Hepatocyte (in vitro differentiated cells): ENCODE measurements around the gene MEAF6. TPM values are rescaled to one million over a fixed set of nuclear protein-coding genes. Genes with fewer than 3 reads are reported as not detected.
A peak's percentile ranks its signal among the peaks of the same experiment; 100 is the strongest.

ENCODE experiments used
- DNase-seq: peaks from one replicate; pipeline ENCODE4 v3.0.0-alpha.2; 2016; ENCODE audit warnings: low spot score
- H2AFZ ChIP-seq: fragments of 200-600 bp; sonication (generic); 2 replicates; pipeline ENCODE4 v1.6.0; 2016; ENCODE audit warnings: antibody characterized with exemption, mild to moderate bottlenecking
- H3K27ac ChIP-seq: fragments of 200-600 bp; sonication (generic); 2 replicates; pipeline ENCODE4 v1.5.1; 2016; ENCODE audit warnings: mild to moderate bottlenecking
- H3K27me3 ChIP-seq: fragments of 200-600 bp; sonication (generic); 2 replicates; pipeline ENCODE4 v1.6.1; 2016
- H3K36me3 ChIP-seq: fragments of 200-600 bp; sonication (generic); replicated peaks from 2 replicates; pipeline ENCODE4 v1.5.1; 2016; ENCODE audit warnings: low read depth; ENCODE audit not compliant: insufficient read depth
- H3K4me1 ChIP-seq: fragments of 200-600 bp; sonication (generic); 2 replicates; pipeline ENCODE4 v1.5.1; 2016; ENCODE audit warnings: mild to moderate bottlenecking, moderate library complexity; ENCODE audit not compliant: insufficient read depth
- H3K4me2 ChIP-seq: fragments of 200-600 bp; sonication (generic); 2 replicates; pipeline ENCODE4 v1.6.0; 2016
- H3K4me3 ChIP-seq: fragments of 200-600 bp; sonication (generic); 2 replicates; pipeline ENCODE4 v1.5.1; 2016; ENCODE audit warnings: mild to moderate bottlenecking
- H3K79me2 ChIP-seq: fragments of 200-600 bp; sonication (generic); 2 replicates; pipeline ENCODE4 v1.6.0; 2017; ENCODE audit warnings: mild to moderate bottlenecking
- H3K9me2 ChIP-seq: fragments of 200-600 bp; sonication (generic); replicated peaks from 2 replicates; pipeline ENCODE4 v1.6.0; 2017; ENCODE audit warnings: mild to moderate bottlenecking; ENCODE audit not compliant: insufficient read depth
- H3K9me3 ChIP-seq: fragments of 200-600 bp; sonication (generic); 2 replicates; pipeline ENCODE4 v1.5.1; 2016; ENCODE audit warnings: low read depth, mild to moderate bottlenecking
- H4K20me1 ChIP-seq: fragments of 200-600 bp; sonication (generic); 2 replicates; pipeline ENCODE4 v1.6.0; 2016; ENCODE audit warnings: mild to moderate bottlenecking; ENCODE audit not compliant: insufficient read depth, poor library complexity, severe bottlenecking
- EZH2 ChIP-seq: fragments of 200-600 bp; sonication (generic); IDR thresholded peaks from 2 replicates; pipeline ENCODE4 v1.6.1; 2016; ENCODE audit warnings: antibody characterized with exemption, mild to moderate bottlenecking, borderline replicate concordance
- EZH2phosphoT487 ChIP-seq: fragments of 200-600 bp; sonication (generic); IDR thresholded peaks from one replicate; pipeline ENCODE4 v1.6.1; 2018; ENCODE audit warnings: antibody characterized with exemption, mild to moderate bottlenecking, low read depth, moderate library complexity; ENCODE audit not compliant: unreplicated experiment, severe bottlenecking
- WGBS: methylation state at CpG from one replicate; pipeline ENCODE4 v1.1.6; 2016; ENCODE audit warnings: low lambda C conversion rate; ENCODE audit errors: missing lambda C conversion rate; 5-methylcytosine and 5-hydroxymethylcytosine counted together
- polyA plus RNA-seq: library from polyadenylated mRNA; unstranded; fragments of >200 nt; fragmentation: Nextera tagmentation; extraction: Ambion mirVana; gene quantifications from 2 replicates; pipeline ENCODE4 v1.2.1, GENCODE V29; 2016
- total RNA-seq: library from RNA; depleted of rRNA; stranded (reverse); fragments of >200 nt; gene quantifications from 2 replicates; pipeline ENCODE4 v1.2.3, GENCODE V29; 2014
- TF ChIP-seq, protein P1 (sequence below): fragments of 200-600 bp; sonication (generic); IDR thresholded peaks from 2 replicates; pipeline ENCODE4 v1.5.1; 2016; ENCODE audit warnings: antibody characterized with exemption, mild to moderate bottlenecking; ENCODE audit not compliant: poor library complexity

MEAF6 gene
- total and polyA plus RNA-seq, 2 experiments from 2014 or later: 46.5 to 74.7 TPM

DNA sequence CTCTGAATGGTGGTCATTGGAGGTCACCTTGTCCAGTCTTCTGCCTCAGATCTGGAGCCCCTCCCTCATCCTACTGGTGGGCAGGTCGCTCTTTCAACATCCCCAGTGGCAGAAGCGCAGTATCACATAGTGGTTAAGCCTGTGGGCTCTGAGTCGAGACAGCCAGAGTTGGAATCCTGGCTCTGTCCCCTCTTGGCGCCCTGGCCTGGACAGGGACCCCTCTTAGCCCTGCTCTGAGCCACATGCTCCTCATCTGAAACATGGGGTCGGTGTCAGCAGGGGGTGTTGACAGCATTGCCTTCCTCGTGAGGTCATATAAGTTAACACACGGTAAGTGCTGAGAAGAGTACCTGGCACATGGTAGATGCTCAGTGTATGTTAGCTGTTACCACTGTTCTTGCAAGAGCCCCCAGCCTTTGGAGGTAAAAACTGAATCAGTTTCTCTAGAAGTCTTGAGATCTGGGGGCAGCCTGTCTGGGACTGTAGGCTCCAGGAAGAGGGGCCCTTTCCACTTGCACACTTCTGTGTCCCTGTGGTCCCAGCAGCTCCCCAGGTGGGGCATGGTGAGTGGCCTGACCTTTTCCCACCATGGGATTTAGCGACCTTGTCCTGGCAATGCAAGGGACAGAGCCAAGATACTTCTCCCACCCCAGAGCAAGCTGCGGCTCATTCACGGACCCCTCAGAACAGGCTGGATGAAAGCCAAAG, 33.8 kb downstream of the MEAF6 start:
- H3K4me3 ChIP-seq: no peak overlapping the region
- WGBS: 92% methylated on average over 10 of the region's 10 CpGs
- H3K9me2 ChIP-seq: no peaks in the 10 kb centered on the region
- H3K4me2 ChIP-seq: peak overlapping the region; percentile 63
- TF ChIP-seq, protein P1, sequence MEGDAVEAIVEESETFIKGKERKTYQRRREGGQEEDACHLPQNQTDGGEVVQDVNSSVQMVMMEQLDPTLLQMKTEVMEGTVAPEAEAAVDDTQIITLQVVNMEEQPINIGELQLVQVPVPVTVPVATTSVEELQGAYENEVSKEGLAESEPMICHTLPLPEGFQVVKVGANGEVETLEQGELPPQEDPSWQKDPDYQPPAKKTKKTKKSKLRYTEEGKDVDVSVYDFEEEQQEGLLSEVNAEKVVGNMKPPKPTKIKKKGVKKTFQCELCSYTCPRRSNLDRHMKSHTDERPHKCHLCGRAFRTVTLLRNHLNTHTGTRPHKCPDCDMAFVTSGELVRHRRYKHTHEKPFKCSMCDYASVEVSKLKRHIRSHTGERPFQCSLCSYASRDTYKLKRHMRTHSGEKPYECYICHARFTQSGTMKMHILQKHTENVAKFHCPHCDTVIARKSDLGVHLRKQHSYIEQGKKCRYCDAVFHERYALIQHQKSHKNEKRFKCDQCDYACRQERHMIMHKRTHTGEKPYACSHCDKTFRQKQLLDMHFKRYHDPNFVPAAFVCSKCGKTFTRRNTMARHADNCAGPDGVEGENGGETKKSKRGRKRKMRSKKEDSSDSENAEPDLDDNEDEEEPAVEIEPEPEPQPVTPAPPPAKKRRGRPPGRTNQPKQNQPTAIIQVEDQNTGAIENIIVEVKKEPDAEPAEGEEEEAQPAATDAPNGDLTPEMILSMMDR: no peak
- no peak for TF ChIP-seq EZH2
- TF ChIP-seq EZH2phosphoT487: no peak
- H3K4me1 ChIP-seq: peaks cover 38% of the 10 kb centered on the region
- H4K20me1 ChIP-seq: no peaks in the 10 kb centered on the region
- H3K36me3 ChIP-seq: no peaks in the 10 kb centered on the region
- no peak for DNase-seq
- no peak overlapping the region for H2AFZ ChIP-seq
- H3K27me3 ChIP-seq: no peaks in the 10 kb centered on the region
- H3K27ac ChIP-seq: peak overlapping the region; percentile 91
- no peaks in the 10 kb centered on the region for H3K9me3 ChIP-seq
- H3K79me2 ChIP-seq: peaks cover 40% of the 10 kb centered on the region

DNA sequence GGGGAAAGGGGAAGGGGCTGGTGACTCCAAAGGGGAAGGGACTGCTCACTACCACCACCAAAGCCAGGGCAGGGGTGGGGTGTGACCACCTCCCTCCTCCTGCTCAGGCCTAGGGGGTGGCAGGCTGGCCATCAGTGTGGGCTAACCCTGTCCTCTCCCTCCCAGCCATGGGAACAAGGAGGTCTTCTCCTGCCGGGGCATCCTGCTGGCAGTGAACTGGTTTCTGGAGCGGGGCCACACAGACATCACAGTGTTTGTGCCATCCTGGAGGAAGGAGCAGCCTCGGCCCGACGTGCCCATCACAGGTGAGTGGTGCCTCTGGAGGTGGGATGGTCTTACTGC, 34.5 kb downstream of the MEAF6 start:
- Histone ChIP-seq H3K36me3 (no peaks in the 10 kb centered on the region), H3K79me2 (peaks cover 47% of the 10 kb centered on the region), H3K4me1 (peaks cover 38% of the 10 kb centered on the region), H3K27me3 (no peaks in the 10 kb centered on the region), H3K27ac (peak overlapping the region; percentile 91), H2AFZ (no peak overlapping the region), H3K9me3 (no peaks in the 10 kb centered on the region), H3K9me2 (no peaks in the 10 kb centered on the region), H3K4me3 (no peak overlapping the region), H3K4me2 (peak overlapping the region; percentile 63), H4K20me1 (no peaks in the 10 kb centered on the region)
- TF ChIP-seq EZH2 (no peak), EZH2phosphoT487 (no peak)
- TF ChIP-seq, protein P1: no peak
- no peak for DNase-seq
- 98% methylated on average over 5 of the region's 5 CpGs for WGBS

DNA sequence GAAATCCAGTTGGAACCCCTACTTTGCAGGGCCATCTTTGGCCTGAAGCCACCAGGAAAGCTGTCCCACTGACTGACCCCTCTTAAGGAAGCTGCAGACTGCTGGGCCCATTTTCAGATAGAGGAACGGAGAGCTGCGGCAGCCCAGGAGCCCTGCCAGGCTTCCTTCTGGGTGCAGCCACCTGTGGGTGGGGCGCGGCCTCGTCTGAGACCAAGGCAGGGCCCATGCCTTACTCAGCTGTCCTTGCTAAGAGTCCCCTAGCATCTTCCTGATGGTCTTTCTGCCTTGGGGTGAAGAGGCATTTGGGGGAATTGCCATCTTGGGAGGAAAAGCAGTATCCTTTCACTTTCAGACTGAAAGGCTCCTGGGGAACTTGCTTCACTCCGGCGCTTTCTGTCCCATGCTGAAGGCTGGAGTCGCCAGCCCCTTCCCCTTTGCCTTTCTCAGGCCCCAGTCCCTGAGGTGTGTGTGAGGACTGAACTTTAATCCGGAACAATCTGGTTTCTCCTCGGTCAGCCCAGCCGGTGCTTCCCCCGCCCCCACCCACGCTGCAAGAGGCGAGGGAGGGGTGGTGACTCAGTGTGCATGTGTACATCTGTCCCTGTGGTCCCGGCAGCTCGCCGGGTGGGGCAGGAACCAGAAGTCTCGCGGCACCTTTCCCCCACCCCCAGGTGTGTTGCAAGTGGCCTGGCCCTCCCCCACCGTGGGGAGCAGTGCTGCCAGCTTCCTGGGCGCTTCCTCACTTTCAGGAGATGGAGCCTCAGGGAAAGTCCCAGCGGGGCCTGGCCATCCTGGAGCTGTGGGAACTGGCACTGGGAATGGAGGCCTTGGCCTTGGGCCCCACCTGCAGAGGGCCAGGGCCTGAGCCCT, 35.1 kb downstream of the MEAF6 start:
- DNase-seq: peak; percentile 96
- Histone ChIP-seq H3K4me3 (no peak overlapping the region), H3K9me2 (no peaks in the 10 kb centered on the region), H3K4me1 (peaks cover 35% of the 10 kb centered on the region), H3K36me3 (no peaks in the 10 kb centered on the region), H3K79me2 (peaks cover 52% of the 10 kb centered on the region), H2AFZ (no peak overlapping the region), H3K9me3 (no peaks in the 10 kb centered on the region), H3K27me3 (no peaks in the 10 kb centered on the region), H4K20me1 (no peaks in the 10 kb centered on the region), H3K27ac (peak overlapping the region; percentile 99), H3K4me2 (peak overlapping the region; percentile 95)
- TF ChIP-seq EZH2: no peak
- TF ChIP-seq, protein P1: no peak
- no peak for TF ChIP-seq EZH2phosphoT487
- 36% methylated on average over 22 of the region's 22 CpGs for WGBS
